ENCODE measurements around the gene SMG7. TPM values are rescaled to one million over a fixed set of nuclear protein-coding genes. Genes with fewer than 3 reads are reported as not detected.
A peak's percentile ranks its signal among the peaks of the same experiment; 100 is the strongest.

SMG7 gene
- total RNA-seq, 2 experiments from 2014 or later = 45.5 to 46.2 TPM

DNA sequence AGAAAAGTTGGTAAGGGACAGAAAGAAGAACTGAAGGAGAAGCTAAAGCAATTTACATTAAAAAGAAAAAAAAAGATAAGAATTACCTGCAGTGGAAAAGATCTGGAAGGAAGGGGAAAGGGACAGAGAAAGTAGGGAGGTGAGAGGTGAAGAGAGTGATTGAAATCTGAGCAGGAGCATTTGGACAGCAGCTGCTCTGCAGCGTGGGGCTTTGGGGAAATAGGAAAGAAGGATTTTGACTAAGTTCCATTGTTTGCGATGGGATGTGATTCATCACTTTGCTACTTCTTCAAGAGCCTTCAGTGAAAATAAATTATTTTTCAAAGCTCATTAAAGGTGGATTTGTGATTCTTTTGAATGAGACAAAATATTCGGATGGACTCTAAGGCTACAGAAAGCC, 28.1 kb upstream of the SMG7 start:
- Mint-ChIP-seq H3K9me3 (no peaks in the 10 kb centered on the region), H3K4me1 (ENCODE audit: low read depth) (no peaks in the 10 kb centered on the region), H3K4me3 (no peak overlapping the region), H3K36me3 (no peaks in the 10 kb centered on the region), H3K27ac (no peak overlapping the region), H3K27me3 (peaks cover 2% of the 10 kb centered on the region)
- ChIA-PET POLR2A (no interaction called here), CTCF (no interaction called here)
- intact Hi-C loops (cut with micrococcal nuclease) = no loop called here
- no peak for DNase-seq

DNA sequence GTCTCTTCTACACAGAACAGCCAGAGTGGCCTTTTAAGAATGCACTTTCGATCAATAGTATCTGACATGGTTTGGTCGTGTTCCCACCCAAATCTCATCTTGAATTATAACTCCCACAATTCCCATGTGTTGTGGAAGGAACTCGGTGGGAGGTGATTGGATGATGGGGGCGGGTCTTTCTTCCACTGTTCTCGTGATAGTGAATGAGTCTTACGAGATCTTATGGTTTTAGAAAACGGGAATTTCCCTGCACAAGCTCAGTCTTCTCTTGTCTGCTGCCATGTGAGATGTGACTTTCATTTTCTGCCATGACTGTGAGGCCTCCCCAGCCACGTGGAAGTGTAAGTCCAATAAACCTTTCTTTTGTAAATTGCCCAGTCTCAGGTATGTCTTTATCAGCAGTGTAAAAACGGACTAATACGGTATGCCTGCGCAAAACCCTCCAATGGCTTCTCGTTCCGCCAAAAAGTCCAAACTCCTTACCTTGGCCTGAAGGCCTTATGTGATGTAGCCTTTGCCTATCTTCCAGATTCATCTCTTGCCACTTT, 23.0 kb upstream of the SMG7 start:
- ChIA-PET CTCF (no interaction called here), POLR2A (no interaction called here)
- Mint-ChIP-seq H3K27me3 (no peaks in the 10 kb centered on the region), H3K4me1 (ENCODE audit: low read depth) (no peaks in the 10 kb centered on the region), H3K36me3 (no peaks in the 10 kb centered on the region), H3K27ac (no peak overlapping the region), H3K4me3 (no peak overlapping the region), H3K9me3 (no peaks in the 10 kb centered on the region)
- intact Hi-C loops (cut with micrococcal nuclease) = no loop called here
- no peak for DNase-seq

DNA sequence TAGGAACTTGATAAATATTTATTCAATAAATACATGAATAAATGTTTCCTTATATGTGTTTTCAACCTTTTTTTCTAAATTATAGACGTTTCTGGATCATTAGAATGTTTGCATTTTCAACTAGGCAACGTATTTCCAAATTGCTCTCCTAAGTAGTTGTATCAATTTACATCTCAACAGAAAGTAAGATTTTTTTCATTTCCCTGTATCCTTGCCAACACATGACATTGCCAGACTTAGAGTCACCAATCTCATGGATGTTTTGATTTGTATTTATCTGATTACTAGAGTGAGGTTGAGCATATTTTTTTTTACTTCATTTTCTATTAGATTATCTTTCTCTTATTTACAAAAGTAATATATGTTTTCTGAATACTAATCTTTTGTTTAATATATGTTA, 22.2 kb upstream of the SMG7 start:
- CTCF ChIA-PET = no interaction called here
- POLR2A ChIA-PET = no interaction called here
- no peaks in the 10 kb centered on the region for H3K9me3 Mint-ChIP-seq
- H3K27me3 Mint-ChIP-seq = peaks cover 1% of the 10 kb centered on the region
- DNase-seq = no peak
- no peaks in the 10 kb centered on the region for H3K36me3 Mint-ChIP-seq
- H3K4me3 Mint-ChIP-seq = no peak overlapping the region
- H3K27ac Mint-ChIP-seq = no peak overlapping the region
- no peaks in the 10 kb centered on the region for H3K4me1 Mint-ChIP-seq (ENCODE audit: low read depth)
- intact Hi-C loops (cut with micrococcal nuclease) = no loop called here

DNA sequence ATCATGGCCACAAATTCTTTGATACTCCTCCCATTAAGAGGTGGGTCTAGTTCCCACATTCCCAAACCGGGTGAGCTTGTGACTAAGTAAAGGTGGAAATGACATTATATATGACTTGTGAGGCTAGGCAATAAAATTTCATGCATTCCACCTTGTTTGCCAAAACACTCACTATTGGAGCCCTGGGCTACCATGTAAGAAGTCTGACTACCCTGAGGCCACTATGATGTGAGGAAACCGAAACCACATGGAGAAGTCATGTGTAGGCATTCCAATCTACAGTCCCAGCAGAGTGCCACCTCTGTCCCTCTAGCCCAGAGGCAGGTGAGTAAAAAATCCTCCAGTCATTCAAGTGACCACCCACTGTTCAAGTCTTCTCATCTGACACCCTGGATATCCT, 17.9 kb upstream of the SMG7 start:
- H3K4me3 Mint-ChIP-seq = no peak overlapping the region
- H3K36me3 Mint-ChIP-seq = no peaks in the 10 kb centered on the region
- DNase-seq = no peak
- peaks cover 9% of the 10 kb centered on the region for H3K27me3 Mint-ChIP-seq
- intact Hi-C loops (cut with micrococcal nuclease) = no loop called here
- ChIA-PET CTCF (no interaction called here), POLR2A (no interaction called here)
- no peaks in the 10 kb centered on the region for H3K9me3 Mint-ChIP-seq
- no peak overlapping the region for H3K27ac Mint-ChIP-seq
- H3K4me1 Mint-ChIP-seq (ENCODE audit: low read depth) = no peaks in the 10 kb centered on the region

DNA sequence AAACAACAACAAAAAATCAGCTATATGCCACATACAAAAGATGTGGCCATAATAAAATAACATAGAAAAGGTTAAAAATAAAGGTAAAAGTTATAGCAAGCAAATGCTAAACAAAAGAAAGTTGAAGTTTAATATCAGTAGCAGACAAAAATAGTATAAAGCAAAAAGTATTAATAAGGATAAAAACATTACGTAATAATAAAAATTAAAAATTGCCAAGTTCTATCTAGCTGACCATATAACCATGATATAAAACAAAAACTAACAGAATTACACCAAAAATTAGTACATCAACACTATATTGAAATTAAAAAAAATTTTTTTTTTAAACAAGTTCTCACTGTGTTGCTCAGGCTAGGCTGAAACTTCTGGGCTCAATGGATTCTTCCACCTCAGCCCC, 15.5 kb upstream of the SMG7 start:
- POLR2A ChIA-PET = interaction anchor here (0.7 kb wide), 1 partner anchor 20 kb away, joined by 3 read pairs; no protein-coding TSS in a partner anchor
- CTCF ChIA-PET = interaction anchor here (0.7 kb wide), 1 partner anchor 22 kb away, joined by 3 read pairs; no protein-coding TSS in a partner anchor
- H3K27me3 Mint-ChIP-seq = peaks cover 11% of the 10 kb centered on the region

DNA sequence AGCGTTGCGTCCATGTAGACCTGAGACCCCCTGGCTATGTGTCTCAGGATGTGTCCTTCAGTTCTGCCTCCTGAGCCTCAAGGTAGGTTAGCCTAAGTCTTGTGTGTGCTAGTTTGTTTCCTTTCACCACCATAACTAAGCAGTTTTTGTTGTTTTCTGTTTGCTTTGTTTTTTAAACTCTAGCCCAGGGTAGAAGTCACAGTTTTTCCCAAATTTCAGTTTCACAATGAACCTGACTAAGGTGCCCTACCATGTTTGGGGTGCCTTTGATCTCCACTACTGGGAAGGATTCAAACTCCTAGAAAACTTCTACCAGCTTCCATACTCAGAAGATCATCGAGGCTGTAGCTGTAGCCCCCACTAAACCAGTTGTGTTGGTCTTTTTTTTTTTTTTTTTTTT, 14.8 kb upstream of the SMG7 start:
- Mint-ChIP-seq H3K27me3 (peaks cover 13% of the 10 kb centered on the region), H3K36me3 (no peaks in the 10 kb centered on the region), H3K9me3 (no peaks in the 10 kb centered on the region), H3K4me1 (ENCODE audit: low read depth) (no peaks in the 10 kb centered on the region), H3K27ac (no peak overlapping the region), H3K4me3 (no peak overlapping the region)
- no peak for DNase-seq
- POLR2A ChIA-PET = no interaction called here
- CTCF ChIA-PET = no interaction called here
- intact Hi-C loops (cut with micrococcal nuclease) = no loop called here

More for the DNA sequence above, 15.5 kb upstream of the SMG7 start:
- Mint-ChIP-seq H3K9me3 (no peaks in the 10 kb centered on the region), H3K27ac (no peak overlapping the region), H3K4me1 (ENCODE audit: low read depth) (no peaks in the 10 kb centered on the region), H3K36me3 (no peaks in the 10 kb centered on the region), H3K4me3 (no peak overlapping the region)
- intact Hi-C loops (cut with micrococcal nuclease) = no loop called here
- no peak for DNase-seq

DNA sequence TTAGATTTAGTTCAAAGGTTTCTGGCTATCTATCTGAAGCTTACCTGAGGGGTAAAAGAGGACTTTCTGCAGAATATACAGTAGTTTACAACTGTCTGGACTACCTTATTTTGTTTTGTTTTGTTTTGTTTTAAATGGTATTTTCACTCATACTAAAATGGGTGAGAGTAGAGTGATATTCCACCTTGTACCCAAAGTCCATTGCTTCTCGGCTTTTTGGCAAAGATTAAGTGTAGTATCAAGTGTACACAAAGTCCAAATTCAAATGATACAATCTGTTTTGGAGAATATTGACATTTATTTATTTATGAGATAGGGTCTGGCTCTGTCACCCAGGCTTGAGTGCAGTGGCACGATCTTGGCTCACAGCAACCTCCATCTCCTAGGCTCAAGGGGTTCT, 11.7 kb upstream of the SMG7 start:
- Mint-ChIP-seq H3K4me3 (no peak overlapping the region), H3K4me1 (ENCODE audit: low read depth) (no peaks in the 10 kb centered on the region), H3K27ac (no peak overlapping the region), H3K9me3 (no peaks in the 10 kb centered on the region), H3K36me3 (no peaks in the 10 kb centered on the region), H3K27me3 (peaks cover 16% of the 10 kb centered on the region)
- intact Hi-C loops (cut with micrococcal nuclease) = no loop called here
- POLR2A ChIA-PET = no interaction called here
- no peak for DNase-seq
- CTCF ChIA-PET = no interaction called here

DNA sequence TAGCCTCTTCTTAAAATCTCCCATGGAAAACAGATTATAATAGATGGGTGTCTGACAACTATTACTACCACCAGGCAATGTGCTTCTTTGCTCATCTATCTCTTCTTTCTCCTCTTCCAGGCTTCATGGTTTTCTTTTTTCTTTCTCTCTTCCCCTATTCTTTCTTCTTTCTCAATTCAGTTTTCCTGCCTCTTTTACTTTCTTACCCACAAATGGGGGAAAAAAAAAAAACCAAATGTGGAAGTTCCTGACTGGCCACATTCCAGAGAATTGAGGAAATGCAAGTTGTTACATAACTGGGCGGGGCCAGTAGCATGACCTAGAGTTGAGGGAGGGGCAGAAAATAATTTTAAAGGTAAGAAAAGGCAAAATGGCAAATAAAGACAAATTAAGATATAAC, 10.9 kb upstream of the SMG7 start:
- Mint-ChIP-seq H3K27me3 (peaks cover 16% of the 10 kb centered on the region), H3K9me3 (no peaks in the 10 kb centered on the region), H3K27ac (no peak overlapping the region), H3K36me3 (no peaks in the 10 kb centered on the region), H3K4me3 (no peak overlapping the region), H3K4me1 (ENCODE audit: low read depth) (no peaks in the 10 kb centered on the region)
- ChIA-PET CTCF (no interaction called here), POLR2A (no interaction called here)
- no peak for DNase-seq
- intact Hi-C loops (cut with micrococcal nuclease) = no loop called here

DNA sequence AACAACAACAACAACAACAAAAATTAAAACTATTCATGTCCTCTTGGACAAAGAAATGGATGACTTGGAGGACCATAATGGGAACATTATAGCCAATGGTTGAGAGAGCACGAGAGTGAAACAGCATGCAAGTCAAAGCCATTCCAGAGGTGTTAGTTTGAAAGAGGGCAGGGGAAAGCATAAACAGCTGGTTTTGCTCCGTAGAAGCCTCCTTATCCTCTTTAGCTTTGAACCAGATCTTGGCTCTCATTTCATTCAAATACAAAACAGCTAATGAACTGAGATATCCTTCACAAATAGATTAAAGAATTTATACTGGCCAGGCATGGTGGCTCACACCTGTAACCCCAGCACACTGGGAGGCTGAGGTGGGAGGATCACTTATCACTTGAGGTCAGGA, 8.7 kb upstream of the SMG7 start:
- intact Hi-C loops (cut with micrococcal nuclease) = no loop called here

DNA sequence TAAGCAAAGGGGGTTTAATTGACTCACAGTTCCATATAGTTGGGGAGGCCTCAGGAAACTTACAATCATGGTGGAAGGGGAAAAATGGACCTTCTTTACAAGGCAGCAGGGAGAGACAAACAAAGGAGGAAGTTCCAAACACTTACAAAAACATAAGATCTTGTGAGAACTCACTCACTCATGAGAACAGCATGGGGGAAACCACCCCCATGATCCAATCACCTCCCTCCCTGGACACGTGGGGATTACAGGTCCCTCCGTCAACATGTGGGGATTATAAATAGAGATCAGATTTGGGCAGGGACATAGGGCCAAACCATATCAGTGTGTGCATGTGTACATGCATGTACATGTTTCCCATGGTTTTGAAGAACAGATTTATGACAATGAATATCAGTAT, 5.5 kb upstream of the SMG7 start:
- Mint-ChIP-seq H3K27me3 (peaks cover 7% of the 10 kb centered on the region), H3K4me1 (ENCODE audit: low read depth) (peaks cover 8% of the 10 kb centered on the region), H3K9me3 (no peaks in the 10 kb centered on the region), H3K27ac (no peak overlapping the region), H3K36me3 (no peaks in the 10 kb centered on the region), H3K4me3 (no peak overlapping the region)
- ChIA-PET CTCF (no interaction called here), POLR2A (no interaction called here)
- no peak for DNase-seq
- intact Hi-C loops (cut with micrococcal nuclease) = no loop called here

More for the DNA sequence above, 8.7 kb upstream of the SMG7 start:
- Mint-ChIP-seq H3K27ac (no peak overlapping the region), H3K36me3 (no peaks in the 10 kb centered on the region), H3K4me3 (no peak overlapping the region), H3K4me1 (ENCODE audit: low read depth) (peaks cover 2% of the 10 kb centered on the region), H3K27me3 (peaks cover 10% of the 10 kb centered on the region), H3K9me3 (no peaks in the 10 kb centered on the region)
- ChIA-PET POLR2A (no interaction called here), CTCF (no interaction called here)
- no peak for DNase-seq

DNA sequence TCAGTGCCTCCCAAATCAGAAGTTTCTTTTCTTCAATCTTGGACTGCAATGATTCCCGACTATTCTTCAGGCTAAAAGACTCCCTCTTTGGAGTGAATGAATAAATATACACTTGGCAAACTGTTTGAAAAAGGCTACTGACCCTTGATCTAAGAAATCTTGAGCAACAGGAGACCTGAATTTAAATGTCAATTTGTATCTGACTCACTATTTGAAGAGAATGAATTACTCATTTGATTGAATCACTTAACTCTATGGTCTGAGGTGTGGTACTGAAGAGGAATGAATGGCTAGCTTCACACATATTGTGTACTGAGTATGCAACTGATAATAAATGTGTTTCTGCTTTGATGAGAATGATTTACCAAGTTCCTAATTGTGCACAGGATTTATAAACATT, 4.6 kb upstream of the SMG7 start:
- intact Hi-C loops (cut with micrococcal nuclease) = no loop called here
- no peak for DNase-seq
- ChIA-PET POLR2A (no interaction called here), CTCF (no interaction called here)
- H3K36me3 Mint-ChIP-seq = no peaks in the 10 kb centered on the region
- no peak overlapping the region for H3K27ac Mint-ChIP-seq
- H3K9me3 Mint-ChIP-seq = no peaks in the 10 kb centered on the region
- H3K27me3 Mint-ChIP-seq = peaks cover 4% of the 10 kb centered on the region
- peaks cover 8% of the 10 kb centered on the region for H3K4me1 Mint-ChIP-seq (ENCODE audit: low read depth)
- no peak overlapping the region for H3K4me3 Mint-ChIP-seq

DNA sequence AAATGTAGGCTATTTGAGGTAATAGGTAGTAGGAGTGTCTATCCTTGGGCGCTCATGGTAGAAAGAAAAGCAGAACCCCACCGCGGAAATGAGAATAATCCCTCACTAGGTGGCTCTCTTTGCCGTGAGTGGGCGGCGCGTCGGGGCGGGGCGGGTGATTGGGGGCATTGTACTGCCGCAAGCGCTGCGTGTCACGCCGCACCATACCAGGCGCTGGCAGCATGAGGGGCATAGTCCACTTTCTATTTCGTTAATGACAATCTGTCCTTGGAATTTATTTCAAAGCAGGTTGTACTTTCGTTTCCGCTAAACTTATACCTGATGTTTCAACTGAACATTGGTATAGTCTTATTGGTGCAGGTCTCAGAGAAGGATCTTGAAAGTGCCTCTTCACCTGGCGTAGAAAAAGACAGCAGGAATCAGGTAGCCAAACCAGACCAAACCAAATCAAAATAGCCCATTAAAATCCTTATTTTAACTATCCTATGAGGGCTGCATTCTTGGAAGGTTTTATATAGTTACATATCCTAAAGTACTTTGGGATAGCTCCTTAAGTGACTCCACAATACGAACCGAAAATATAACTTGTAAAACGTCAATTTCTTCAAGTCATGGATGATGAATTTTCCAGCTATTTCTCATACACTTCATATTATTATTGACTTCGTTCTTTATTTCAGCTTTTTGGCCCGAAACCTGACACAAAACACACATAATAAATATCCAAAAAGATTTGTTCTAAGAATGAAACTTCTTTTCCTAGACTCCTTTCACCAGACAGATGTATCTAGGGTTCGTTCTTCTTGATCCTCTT, 1.9 kb upstream of the SMG7 start:
- peak; percentile 94 for DNase-seq
- no peaks in the 10 kb centered on the region for H3K9me3 Mint-ChIP-seq
- H3K4me1 Mint-ChIP-seq (ENCODE audit: low read depth) = peaks cover 20% of the 10 kb centered on the region
- ChIA-PET CTCF (interaction anchor here (0.6 to 1.8 kb wide), 7 partner anchors 9 to 582 kb away, joined by 3 to 6 read pairs (median 3); no protein-coding TSS in a partner anchor), POLR2A (no interaction called here)
- peak overlapping the region; percentile 85 for H3K4me3 Mint-ChIP-seq
- H3K27me3 Mint-ChIP-seq = peaks cover under 1% of the 10 kb centered on the region
- intact Hi-C loops (cut with micrococcal nuclease) = loop anchor here (1.0 to 10.0 kb wide), 13 partner anchors 73 to 1504 kb away; partner anchors contain the start of genes EDEM3, NCF2, NIBAN1 and RGS16
- no peaks in the 10 kb centered on the region for H3K36me3 Mint-ChIP-seq
- peak overlapping the region; percentile 99 for H3K27ac Mint-ChIP-seq
